Kidney (tissue), 14 donors: ENCODE results near the gene CRTC1. TPM values are rescaled to one million over a fixed set of nuclear protein-coding genes. Genes with fewer than 3 reads are reported as not detected.

ENCODE experiments used
- DNase-seq, 5 donors: peaks; one replicate each; pipeline ENCODE4 v3.0.0-alpha.2; 2013 to 2020
- FAIRE-seq: peaks from 2 replicates; lab custom pipeline; 2012; peaks lifted over from hg19 to GRCh38; lab: Jason Lieb, UNC
- H3K27ac ChIP-seq, 2 donors: one replicate each; pipeline ENCODE4 v1.7.0; 2013; ENCODE audit warnings: low read depth in 2 of 2, low read length in 2 of 2, inconsistent platforms in 1 of 2
- H3K27me3 ChIP-seq: one replicate; pipeline ENCODE4 v1.7.1; 2013; ENCODE audit warnings: low read length, inconsistent platforms; ENCODE audit not compliant: control insufficient read depth, insufficient read depth
- H3K36me3 ChIP-seq, 3 donors: one replicate each; pipeline versions ENCODE4 v1.7.0 to v1.7.1; 2013; ENCODE audit warnings: low read length in 3 of 3, control low read depth in 1 of 3, inconsistent platforms in 1 of 3; ENCODE audit not compliant: insufficient read depth in 3 of 3, control insufficient read depth in 2 of 3
- H3K4me1 ChIP-seq, 3 donors: one replicate each; pipeline versions ENCODE4 v1.7.0 to v1.7.1; 2013; ENCODE audit warnings: low read length in 3 of 3, inconsistent platforms in 1 of 3, low read depth in 1 of 3; ENCODE audit not compliant: control insufficient read depth in 2 of 3, insufficient read depth in 2 of 3
- H3K4me3 ChIP-seq, 3 donors: one replicate each; pipeline versions ENCODE4 v1.7.0 to v1.8.1; 2013; ENCODE audit warnings: low read length in 3 of 3, control low read depth in 1 of 3, inconsistent platforms in 1 of 3
- H3K9ac ChIP-seq, 3 donors: one replicate each; pipeline versions ENCODE4 v1.7.0 to v1.7.1; 2013; ENCODE audit warnings: low read length in 3 of 3, control low read depth in 1 of 3, inconsistent platforms in 1 of 3
- H3K9me3 ChIP-seq, 3 donors: one replicate each; pipeline versions ENCODE4 v1.7.0 to v1.7.1; 2013; ENCODE audit warnings: low read length in 3 of 3, control low read depth in 1 of 3, inconsistent platforms in 1 of 3; ENCODE audit not compliant: control insufficient read depth in 2 of 3, insufficient read depth in 1 of 3
- CTCF ChIP-seq: IDR thresholded peaks from 3 replicates; pipeline ENCODE4 v1.5.1; 2012; ENCODE audit warnings: mild to moderate bottlenecking, moderate library complexity, borderline replicate concordance; ENCODE audit not compliant: insufficient read depth; ENCODE audit errors: extremely low read depth
- intact Hi-C: fragments of 100-400 bp; cut with DNase I; formaldehyde crosslinking; loops from one replicate; pipeline ENCODE4 v1.11.1; 2022
- polyA plus RNA-seq: library from polyadenylated mRNA; stranded (reverse); fragments of 350-450 nt; fragmentation: Illumina TruSeq; extraction: RNeasy Lipid Tissue Mini Kit (QIAGEN cat#74804); gene quantifications from one replicate; pipeline ENCODE4 v1.2.3, GENCODE V29; 2014; ENCODE audit warnings: low read depth, low replicate concordance; ENCODE audit not compliant: insufficient read depth
- total RNA-seq: library from RNA; stranded (reverse); fragmentation: NEBNext Ultra II Directional; extraction: Animal tissue kit (Norgen Biotek cat#: 25700); gene quantifications from one replicate; pipeline ENCODE4 v1.2.1, GENCODE V29; 2021
- donor health status: control.
- donor health status: control.
- donor health status: control.
- donor health status: control.
- donor health status: control.
- donor health status: DM: yes; HTN: yes; CAD: no.
- donor health status: Normal renal cell carcinoma (clear cell type).

CRTC1 gene
- total and polyA plus RNA-seq, 2 donors from 2014 or later = 10.9 to 26.8 TPM

DNA sequence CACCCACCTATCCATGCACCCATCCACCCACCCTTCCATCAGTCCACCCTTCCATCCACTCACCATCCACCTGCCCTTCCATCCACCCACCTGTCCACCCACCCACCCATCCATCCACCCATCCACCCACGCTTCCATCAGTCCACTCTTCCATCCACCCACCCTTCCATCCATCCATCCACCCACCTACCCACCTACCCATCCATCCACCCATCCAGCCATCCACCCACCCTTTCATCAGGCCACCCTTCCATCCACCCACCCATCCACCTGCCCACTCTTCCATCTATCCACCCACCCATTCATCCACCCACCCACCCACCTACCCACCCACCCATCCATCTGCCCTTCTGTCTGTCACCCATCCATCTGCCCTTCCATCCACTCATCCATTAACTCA is 29.6 kb upstream of the CRTC1 start:
- intact Hi-C loops = no loop called here
- Histone ChIP-seq H3K27ac (no peak overlapping the region), H3K9ac (no peak overlapping the region), H3K27me3 (no peaks in the 10 kb centered on the region), H3K9me3 (no peaks in the 10 kb centered on the region), H3K4me3 (no peak overlapping the region), H3K4me1 (peaks cover 3 to 31% (median 19%) of the 10 kb centered on the region in 3 donors), H3K36me3 (peaks cover 0 to 2% (median 0%) of the 10 kb centered on the region in 3 donors)
- no peak for FAIRE-seq
- DNase-seq = no peak
- TF ChIP-seq CTCF = no peak

- FAIRE-seq = no peak
- intact Hi-C loops = no loop called here
- H3K36me3 ChIP-seq = peaks cover 0 to 2% (median 0%) of the 10 kb centered on the region in 3 donors
- H3K27ac ChIP-seq = no peak overlapping the region
- H3K9me3 ChIP-seq = no peaks in the 10 kb centered on the region
- no peak overlapping the region for H3K9ac ChIP-seq
- no peaks in the 10 kb centered on the region for H3K27me3 ChIP-seq
- no peak for DNase-seq
- TF ChIP-seq CTCF = no peak
- H3K4me1 ChIP-seq = peaks cover 3 to 25% (median 14%) of the 10 kb centered on the region in 3 donors
- H3K4me3 ChIP-seq = no peak overlapping the region
Measured at GRCh38 chr19:18654469-18654868, 29.0 kb upstream of the CRTC1 start.

DNA sequence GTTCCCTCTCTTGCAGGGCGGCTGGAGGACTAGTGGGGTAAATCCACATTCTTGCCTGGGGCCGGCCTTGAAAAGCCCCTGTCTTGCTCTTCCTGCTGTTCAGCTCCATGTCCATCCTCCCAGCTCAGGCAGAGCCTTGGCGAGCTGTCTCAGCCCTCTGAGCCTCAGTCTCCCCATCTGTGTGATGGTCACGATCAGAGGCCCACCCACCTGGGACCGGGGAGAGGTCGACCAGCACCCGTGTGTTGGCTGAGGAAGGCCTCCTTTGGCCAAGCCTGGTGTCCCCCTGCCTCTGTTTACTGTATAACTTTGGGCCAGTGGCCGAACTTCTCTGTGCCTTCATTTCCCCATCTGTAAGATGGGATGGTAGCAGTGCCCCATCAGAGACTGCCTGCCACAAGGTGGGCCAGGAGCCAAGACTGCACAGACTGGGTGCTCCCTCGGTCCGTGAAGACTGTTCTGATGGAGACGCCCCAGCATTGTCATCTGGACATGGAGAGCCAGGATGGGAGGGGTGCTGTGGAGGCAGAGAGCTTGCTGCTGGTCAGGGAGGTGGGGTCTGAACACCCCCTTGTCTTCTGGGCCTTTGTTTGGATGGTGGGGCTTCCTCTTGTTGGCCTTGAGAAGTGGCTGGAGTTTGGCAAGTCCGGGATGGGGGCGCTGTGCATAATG is 28.2 kb upstream of the CRTC1 start:
- no peak overlapping the region for H3K27ac ChIP-seq
- H3K9ac ChIP-seq = no peak overlapping the region
- no peak for DNase-seq
- H3K4me1 ChIP-seq = peaks cover 3 to 19% (median 7%) of the 10 kb centered on the region in 3 donors
- TF ChIP-seq CTCF = no peak
- H3K4me3 ChIP-seq = no peak overlapping the region
- H3K36me3 ChIP-seq = peaks cover 0 to 2% (median 0%) of the 10 kb centered on the region in 3 donors
- no peak for FAIRE-seq
- no peaks in the 10 kb centered on the region for H3K27me3 ChIP-seq
- intact Hi-C loops = no loop called here
- H3K9me3 ChIP-seq = no peaks in the 10 kb centered on the region
